Stimulated activated CD8-positive, alpha-beta memory T cell treated with anti-CD3 and anti-CD28 coated beads, Interleukin-12 subunit alpha, Interleukin-12 subunit beta, amount 100 ng/mL, for 4 hours (primary cell): ENCODE data around the gene FBXO34.

Experiments used
- DNase-seq: peaks from one replicate; pipeline ENCODE4 v3.0.0-alpha.2; 2020; ENCODE audit warnings: low read depth

The FBXO34 gene

GRCh38 chr14:55270832-55271571, at the start of gene FBXO34:
Gene FBXO34 (plus strand): TSS chr14:55271421. CDS start chr14:55350391, 78,970 bp downstream.
- DNase-seq: peak; percentile 99

GRCh38 chr14:55221968-55222367, 49.3 kb upstream of the FBXO34 start:
- DNase-seq: no peak

GRCh38 chr14:55223364-55223763, 47.9 kb upstream of the FBXO34 start:
- DNase-seq: no peak

GRCh38 chr14:55228261-55228660, 43.0 kb upstream of the FBXO34 start:
- no peak for DNase-seq

- DNase-seq: no peak
These were observed 37.6 kb upstream of the FBXO34 start for GRCh38 chr14:55233591-55233990.

GRCh38 chr14:55238019-55238680, 33.1 kb upstream of the FBXO34 start:
- DNase-seq: no peak

GRCh38 chr14:55239320-55239719, 31.9 kb upstream of the FBXO34 start:
- no peak for DNase-seq

GRCh38 chr14:55240526-55241178, 30.6 kb upstream of the FBXO34 start:
- no peak for DNase-seq

GRCh38 chr14:55241673-55242072, 29.5 kb upstream of the FBXO34 start:
- no peak for DNase-seq

GRCh38 chr14:55243386-55243785, 27.8 kb upstream of the FBXO34 start:
- no peak for DNase-seq

GRCh38 chr14:55243813-55244212, 27.4 kb upstream of the FBXO34 start:
- DNase-seq: no peak

- DNase-seq: no peak
These were observed 25.5 kb upstream of the FBXO34 start for GRCh38 chr14:55245657-55246268.

- DNase-seq: no peak
These were observed 22.8 kb upstream of the FBXO34 start for GRCh38 chr14:55248411-55248810.

GRCh38 chr14:55249423-55249822, 21.8 kb upstream of the FBXO34 start:
- no peak for DNase-seq

- DNase-seq: no peak
These were observed 17.9 kb upstream of the FBXO34 start for GRCh38 chr14:55253276-55253675.

- DNase-seq: no peak
These were observed 16.6 kb upstream of the FBXO34 start for GRCh38 chr14:55254581-55254980.

GRCh38 chr14:55255979-55256378, 15.2 kb upstream of the FBXO34 start:
- DNase-seq: no peak

- no peak for DNase-seq
These were observed 14.6 kb upstream of the FBXO34 start for GRCh38 chr14:55256586-55256985.

- no peak for DNase-seq
These were observed 6.0 kb upstream of the FBXO34 start for GRCh38 chr14:55265197-55265596.

- DNase-seq: no peak
These were observed 3.4 kb upstream of the FBXO34 start for GRCh38 chr14:55267820-55268219.

- peak; percentile 38 for DNase-seq
These were observed 514 bp downstream of the FBXO34 start for GRCh38 chr14:55271572-55272298.

- DNase-seq: no peak
These were observed 1.2 kb downstream of the FBXO34 start for GRCh38 chr14:55272387-55272786.
